Colonic mucosa (tissue), 4 donors: ENCODE results near the gene PPP1CC. TPM values are rescaled to one million over a fixed set of nuclear protein-coding genes. Genes with fewer than 3 reads are reported as not detected.
A peak's percentile ranks its signal among the peaks of the same experiment; 100 is the strongest.

Source experiments
- DNase-seq: peaks from one replicate; pipeline ENCODE4 v3.0.0-alpha.2; 2020
- H3K27ac ChIP-seq: fragments of 200-600 bp; one replicate; pipeline ENCODE4 v1.8.0; 2021
- H3K27me3 ChIP-seq: fragments of 200-600 bp; one replicate; pipeline ENCODE4 v1.8.0; 2021
- H3K36me3 ChIP-seq: fragments of 200-600 bp; one replicate; pipeline ENCODE4 v1.8.0; 2021
- H3K4me1 ChIP-seq: fragments of 200-600 bp; one replicate; pipeline ENCODE4 v1.8.0; 2021; ENCODE audit warnings: mild to moderate bottlenecking
- H3K4me3 ChIP-seq: fragments of 200-600 bp; one replicate; pipeline ENCODE4 v1.8.0; 2021
- H3K9ac ChIP-seq, 2 donors: one replicate each; pipeline ENCODE4 v1.7.0; 2013; ENCODE audit warnings: control low read depth in 2 of 2, low read depth in 2 of 2, low read length in 2 of 2
- H3K9me3 ChIP-seq: fragments of 200-600 bp; one replicate; pipeline ENCODE4 v1.8.0; 2021
- intact Hi-C: fragments of 100-400 bp; cut with DNase I; formaldehyde crosslinking; loops from one replicate; pipeline ENCODE4 v1.14.1; 2022
- total RNA-seq, 2 donors: library from RNA; stranded (reverse); fragmentation: NEBNext Ultra II Directional in 1 of 2; extraction: Animal tissue kit (Norgen Biotek cat#: 25700) in 1 of 2; gene quantifications; one replicate each; pipeline ENCODE4 v1.2.1, GENCODE V29; 2021
- TF ChIP-seq, protein P1 (sequence below): fragments of 200-600 bp; IDR thresholded peaks from one replicate; pipeline ENCODE4 v1.8.0; 2022; ENCODE audit warnings: antibody characterized with exemption, mild to moderate bottlenecking
- donor health status: healthy.
- donor health status: DM: no; HTN: no; CAD: no.
- donor health status: DM: no; HTN: no; CAD: no.

Gene PPP1CC
- total RNA-seq, 2 donors from 2014 or later: 170 to 198 TPM

DNA sequence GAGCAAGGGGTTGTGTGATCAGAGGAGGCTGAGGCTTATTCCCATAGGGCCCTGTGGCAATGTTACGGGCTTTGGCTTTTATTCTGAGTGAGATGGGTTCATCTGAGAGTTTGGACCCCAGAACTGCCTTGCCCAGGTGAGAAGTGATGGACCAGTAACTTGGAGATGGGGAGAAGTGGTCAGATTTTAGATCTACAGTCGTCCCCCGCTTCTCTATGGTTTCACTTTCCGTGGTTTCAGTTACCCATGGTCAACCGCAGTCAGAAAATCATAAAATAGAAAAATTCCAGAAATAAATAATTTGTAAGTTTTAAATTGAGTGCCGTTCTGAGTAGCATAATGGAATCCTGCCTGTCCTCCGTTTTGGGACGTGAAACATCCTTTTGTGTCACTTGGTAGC lies 40.2 kb upstream of the PPP1CC start:
- TF ChIP-seq, protein P1, sequence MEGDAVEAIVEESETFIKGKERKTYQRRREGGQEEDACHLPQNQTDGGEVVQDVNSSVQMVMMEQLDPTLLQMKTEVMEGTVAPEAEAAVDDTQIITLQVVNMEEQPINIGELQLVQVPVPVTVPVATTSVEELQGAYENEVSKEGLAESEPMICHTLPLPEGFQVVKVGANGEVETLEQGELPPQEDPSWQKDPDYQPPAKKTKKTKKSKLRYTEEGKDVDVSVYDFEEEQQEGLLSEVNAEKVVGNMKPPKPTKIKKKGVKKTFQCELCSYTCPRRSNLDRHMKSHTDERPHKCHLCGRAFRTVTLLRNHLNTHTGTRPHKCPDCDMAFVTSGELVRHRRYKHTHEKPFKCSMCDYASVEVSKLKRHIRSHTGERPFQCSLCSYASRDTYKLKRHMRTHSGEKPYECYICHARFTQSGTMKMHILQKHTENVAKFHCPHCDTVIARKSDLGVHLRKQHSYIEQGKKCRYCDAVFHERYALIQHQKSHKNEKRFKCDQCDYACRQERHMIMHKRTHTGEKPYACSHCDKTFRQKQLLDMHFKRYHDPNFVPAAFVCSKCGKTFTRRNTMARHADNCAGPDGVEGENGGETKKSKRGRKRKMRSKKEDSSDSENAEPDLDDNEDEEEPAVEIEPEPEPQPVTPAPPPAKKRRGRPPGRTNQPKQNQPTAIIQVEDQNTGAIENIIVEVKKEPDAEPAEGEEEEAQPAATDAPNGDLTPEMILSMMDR: no peak
- DNase-seq: no peak
- no peaks in the 10 kb centered on the region for H3K9me3 ChIP-seq
- no peaks in the 10 kb centered on the region for H3K4me1 ChIP-seq
- intact Hi-C loops: no loop called here
- no peak overlapping the region for H3K4me3 ChIP-seq
- H3K36me3 ChIP-seq: no peaks in the 10 kb centered on the region
- no peak overlapping the region for H3K27ac ChIP-seq
- H3K9ac ChIP-seq: no peak overlapping the region
- no peaks in the 10 kb centered on the region for H3K27me3 ChIP-seq

GRCh38 chr12:110782094-110782493 lies 39.4 kb upstream of the PPP1CC start:
- H3K9me3 ChIP-seq: no peaks in the 10 kb centered on the region
- intact Hi-C loops: no loop called here
- TF ChIP-seq, protein P1: no peak
- no peaks in the 10 kb centered on the region for H3K36me3 ChIP-seq
- no peaks in the 10 kb centered on the region for H3K27me3 ChIP-seq
- no peak overlapping the region for H3K4me3 ChIP-seq
- H3K4me1 ChIP-seq: no peaks in the 10 kb centered on the region
- DNase-seq: no peak
- no peak overlapping the region for H3K27ac ChIP-seq
- no peak overlapping the region for H3K9ac ChIP-seq

DNA sequence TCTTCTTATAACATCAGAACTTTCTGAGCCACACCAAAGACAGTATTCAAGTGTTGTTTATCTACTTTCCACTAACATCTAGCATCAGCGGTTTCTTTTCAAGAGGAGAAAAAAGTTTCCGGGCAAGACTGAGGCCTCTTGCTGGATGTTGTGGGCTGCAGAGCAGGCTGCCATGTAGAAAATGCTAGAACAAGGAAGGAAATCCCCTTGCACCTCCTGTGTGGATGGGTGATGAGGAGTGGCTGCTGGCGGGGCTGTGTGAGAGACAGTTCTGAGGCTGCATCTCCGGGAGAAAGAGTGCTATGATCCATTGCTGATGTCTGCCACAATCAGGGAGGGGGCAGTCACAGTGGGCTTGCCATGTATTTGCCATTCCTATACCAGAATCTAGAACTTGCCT lies 37.8 kb upstream of the PPP1CC start:
- intact Hi-C loops: no loop called here
- H3K27ac ChIP-seq: no peak overlapping the region
- peak overlapping the region in 1 of 2 donors; percentile 26 for H3K9ac ChIP-seq
- H3K27me3 ChIP-seq: no peaks in the 10 kb centered on the region
- no peak for DNase-seq
- no peaks in the 10 kb centered on the region for H3K36me3 ChIP-seq
- TF ChIP-seq, protein P1: no peak
- H3K4me1 ChIP-seq: no peaks in the 10 kb centered on the region
- H3K9me3 ChIP-seq: no peaks in the 10 kb centered on the region
- no peak overlapping the region for H3K4me3 ChIP-seq

- H3K27ac ChIP-seq: no peak overlapping the region
- no peaks in the 10 kb centered on the region for H3K4me1 ChIP-seq
- H3K36me3 ChIP-seq: no peaks in the 10 kb centered on the region
- TF ChIP-seq, protein P1: no peak
- intact Hi-C loops: no loop called here
- no peaks in the 10 kb centered on the region for H3K9me3 ChIP-seq
- no peak overlapping the region for H3K9ac ChIP-seq
- H3K27me3 ChIP-seq: no peaks in the 10 kb centered on the region
- no peak for DNase-seq
- H3K4me3 ChIP-seq: no peak overlapping the region
These were observed 36.3 kb upstream of the PPP1CC start for GRCh38 chr12:110778833-110779577.

GRCh38 chr12:110776410-110776809 lies 33.7 kb upstream of the PPP1CC start:
- Histone ChIP-seq H3K4me3 (no peak overlapping the region), H3K9ac (no peak overlapping the region), H3K4me1 (no peaks in the 10 kb centered on the region), H3K27ac (no peak overlapping the region), H3K36me3 (no peaks in the 10 kb centered on the region), H3K27me3 (no peaks in the 10 kb centered on the region), H3K9me3 (no peaks in the 10 kb centered on the region)
- no peak for DNase-seq
- intact Hi-C loops: no loop called here
- TF ChIP-seq, protein P1: no peak
